CD4-positive, alpha-beta T cell (primary cell): Measurements from ENCODE around the gene FOXC2. TPM values are rescaled to one million over a fixed set of nuclear protein-coding genes. Genes with fewer than 3 reads are reported as not detected.

ENCODE experiments used
- ATAC-seq: fragments of 200-7000 bp; cut with Tn5 transposase; one replicate; pipeline ENCODE4 v1.10.0; 2022; ENCODE audit warnings: mild to moderate bottlenecking; ENCODE audit not compliant: poor library complexity
- CTCF ChIA-PET: fragments of 350-600 bp; sonication (Branson Sonifier 250); formaldehyde crosslinking; loops from one replicate; lab custom pipeline; 2021; ENCODE audit warnings: antibody characterized with exemption, inconsistent platforms; lab: Charles Lee
- POLR2A ChIA-PET: fragments of 350-600 bp; sonication (Branson Sonifier 250); formaldehyde crosslinking; loops from one replicate; lab custom pipeline; 2021; ENCODE audit warnings: antibody characterized with exemption, inconsistent platforms; lab: Charles Lee
- DNase-seq, 14 experiments: peaks; one replicate each; pipeline ENCODE4 v3.0.0-alpha.2; 2013 to 2020; ENCODE audit warnings: mixed read lengths in 2 of 14
- H3K27ac ChIP-seq, 2 donors: one replicate each; pipeline versions ENCODE4 v1.5.1 to v1.7.0; 2013; ENCODE audit warnings: low read length in 2 of 2, low read depth in 1 of 2, mild to moderate bottlenecking in 1 of 2
- H3K27me3 ChIP-seq, 2 experiments: 1 replicate in 1 of 2; 2 replicates in 1 of 2; pipeline versions ENCODE4 v1.6.1 to v1.7.0; 2013; ENCODE audit warnings: low read length in 2 of 2, control low read depth in 1 of 2, mild to moderate bottlenecking in 1 of 2, moderate library complexity in 1 of 2; ENCODE audit not compliant: insufficient read depth in 2 of 2, control insufficient read depth in 1 of 2
- H3K36me3 ChIP-seq: one replicate; pipeline ENCODE4 v1.6.1; 2013; ENCODE audit warnings: low read length, control low read depth; ENCODE audit not compliant: insufficient read depth
- H3K4me1 ChIP-seq: one replicate; pipeline ENCODE4 v1.6.1; 2013; ENCODE audit warnings: low read length, control low read depth; ENCODE audit not compliant: insufficient read depth
- H3K4me3 ChIP-seq: one replicate; pipeline ENCODE4 v1.5.1; 2013; ENCODE audit warnings: mild to moderate bottlenecking, low read length, moderate library complexity
- H3K9me3 ChIP-seq, 2 experiments: 1 replicate in 1 of 2; 2 replicates in 1 of 2; pipeline versions ENCODE4 v1.6.1 to v1.7.0; 2013; ENCODE audit warnings: low read length in 2 of 2, mild to moderate bottlenecking in 2 of 2, control low read depth in 1 of 2, moderate library complexity in 1 of 2; ENCODE audit not compliant: control insufficient read depth in 1 of 2, insufficient read depth in 1 of 2
- H3K27ac Mint-ChIP-seq: one replicate; pipeline ENCODE4 v1.8.0; 2020; ENCODE audit warnings: mixed read lengths
- H3K27me3 Mint-ChIP-seq: one replicate; pipeline ENCODE4 v1.8.0; 2021; ENCODE audit warnings: mixed read lengths
- H3K36me3 Mint-ChIP-seq: one replicate; pipeline ENCODE4 v1.8.0; 2021; ENCODE audit warnings: low read depth, mixed read lengths
- H3K4me1 Mint-ChIP-seq: one replicate; pipeline ENCODE4 v1.8.0; 2021; ENCODE audit warnings: low read depth, mixed read lengths
- H3K4me3 Mint-ChIP-seq: one replicate; pipeline ENCODE4 v1.8.0; 2020; ENCODE audit warnings: mild to moderate bottlenecking, mixed read lengths
- H3K9me3 Mint-ChIP-seq: one replicate; pipeline ENCODE4 v1.8.0; 2020; ENCODE audit warnings: mixed read lengths
- CTCF ChIP-seq: fragments of 200-600 bp; IDR thresholded peaks from one replicate; pipeline ENCODE4 v1.8.0; 2022; ENCODE audit warnings: antibody characterized with exemption, mild to moderate bottlenecking
- intact Hi-C, 2 experiments: fragments of 100-400 bp; cut with DNase I in 1 of 2; cut with micrococcal nuclease in 1 of 2; formaldehyde crosslinking; loops; one replicate each; pipeline versions ENCODE4 v1.15.1 to v1.9.0; 2023 to 2025; cut with DNase I, micrococcal nuclease
- total RNA-seq, 174 experiments: library from RNA in 2 of 174; stranded (reverse) in 2 of 174; gene quantifications; one replicate each; pipeline ENCODE4 v1.2.3 and lab custom pipeline; 2021 to 2026

Gene FOXC2
- total RNA-seq, 2 experiments from 2014 or later = 0.11 to 0.19 TPM

- H3K27me3 Mint-ChIP-seq = peaks cover 45% of the 10 kb centered on the region
Observed at GRCh38 chr16:86594721-86595120, 28.1 kb downstream of the FOXC2 start.

GRCh38 chr16:86595983-86596605 is 29.5 kb downstream of the FOXC2 start:
- H3K27me3 Mint-ChIP-seq = peaks cover 54% of the 10 kb centered on the region
- H3K27ac Mint-ChIP-seq = no peak overlapping the region

More at GRCh38 chr16:86594721-86595120, 28.1 kb downstream of the FOXC2 start:
- Mint-ChIP-seq H3K27ac (no peak overlapping the region), H3K4me3 (no peak overlapping the region), H3K36me3 (no peaks in the 10 kb centered on the region), H3K9me3 (no peaks in the 10 kb centered on the region), H3K4me1 (peaks cover 8% of the 10 kb centered on the region)
- H3K27ac ChIP-seq = no peak overlapping the region
- no peaks in the 10 kb centered on the region for H3K9me3 ChIP-seq
- H3K36me3 ChIP-seq = no peaks in the 10 kb centered on the region
- CTCF ChIA-PET = no interaction called here
- intact Hi-C loops = no loop called here
- TF ChIP-seq CTCF = no peak
- H3K4me1 ChIP-seq = no peaks in the 10 kb centered on the region
- H3K27me3 ChIP-seq = peaks cover 15 to 18% of the 10 kb centered on the region in 2 experiments
- DNase-seq = no peak
- no peak overlapping the region for H3K4me3 ChIP-seq
- no peak for ATAC-seq
- POLR2A ChIA-PET = no interaction called here

GRCh38 chr16:86597126-86597879 is 30.7 kb downstream of the FOXC2 start:
- Mint-ChIP-seq H3K4me3 (no peak overlapping the region), H3K27ac (no peak overlapping the region), H3K36me3 (no peaks in the 10 kb centered on the region), H3K27me3 (peaks cover 49% of the 10 kb centered on the region), H3K4me1 (peaks cover 8% of the 10 kb centered on the region), H3K9me3 (no peaks in the 10 kb centered on the region)
- peaks cover 14 to 17% of the 10 kb centered on the region in 2 experiments for H3K27me3 ChIP-seq
- no peaks in the 10 kb centered on the region for H3K4me1 ChIP-seq
- no peak for TF ChIP-seq CTCF
- POLR2A ChIA-PET = no interaction called here
- no peaks in the 10 kb centered on the region for H3K9me3 ChIP-seq
- intact Hi-C loops = no loop called here
- no peak overlapping the region for H3K4me3 ChIP-seq
- no peak for ATAC-seq
- CTCF ChIA-PET = no interaction called here
- no peaks in the 10 kb centered on the region for H3K36me3 ChIP-seq
- no peak overlapping the region for H3K27ac ChIP-seq
- DNase-seq = no peak

More at GRCh38 chr16:86595983-86596605, 29.5 kb downstream of the FOXC2 start:
- H3K27me3 ChIP-seq = peaks cover 12 to 14% of the 10 kb centered on the region in 2 experiments
- TF ChIP-seq CTCF = no peak
- Mint-ChIP-seq H3K9me3 (no peaks in the 10 kb centered on the region), H3K36me3 (no peaks in the 10 kb centered on the region), H3K4me3 (no peak overlapping the region), H3K4me1 (peaks cover 8% of the 10 kb centered on the region)
- H3K4me1 ChIP-seq = no peaks in the 10 kb centered on the region
- no peak for DNase-seq
- ChIA-PET POLR2A (no interaction called here), CTCF (no interaction called here)
- no peak for ATAC-seq
- no peaks in the 10 kb centered on the region for H3K36me3 ChIP-seq
- no peak overlapping the region for H3K4me3 ChIP-seq
- no peaks in the 10 kb centered on the region for H3K9me3 ChIP-seq
- intact Hi-C loops = no loop called here
- no peak overlapping the region for H3K27ac ChIP-seq
